ENCODE data around the gene USP6. TPM values are rescaled to one million over a fixed set of nuclear protein-coding genes. Genes with fewer than 3 reads are reported as not detected.

The USP6 gene
- total RNA-seq, 1 donor from 2014 or later: 4.7 TPM

- peak within 1 kb of the TSS; percentile 69 for H3K27ac Mint-ChIP-seq (ENCODE audit: unreplicated experiment)
- TF ChIP-seq CTCF (IDR thresholded peaks at IDR 0.05; ENCODE audit: partially characterized antibody, unreplicated experiment): peak; percentile 13
- peaks cover 2% of the 10 kb centered on the region for H3K4me1 Mint-ChIP-seq (ENCODE audit: low read depth, unreplicated experiment)
- H3K4me3 Mint-ChIP-seq (ENCODE audit: unreplicated experiment): peak within 1 kb of the TSS; percentile 91
- peaks cover 5% of the 10 kb centered on the region for H3K27me3 Mint-ChIP-seq (ENCODE audit: unreplicated experiment)
- peaks cover 20% of the 10 kb centered on the region for H3K36me3 Mint-ChIP-seq (ENCODE audit: unreplicated experiment)
- DNase-seq: peak; percentile 84
- peaks cover 4% of the 10 kb centered on the region for H3K9me3 Mint-ChIP-seq (ENCODE audit: unreplicated experiment)
Measured at GRCh38 chr17:5078106-5079028, 37.5 kb upstream of the USP6 start, which contains the start of gene ZFP3. ZFP3 (plus strand) TSS chr17:5078467; CDS start chr17:5091505, 13,038 bp downstream.

- Mint-ChIP-seq H3K27me3 (ENCODE audit: unreplicated experiment) (peaks cover 5% of the 10 kb centered on the region), H3K27ac (ENCODE audit: unreplicated experiment) (no peak overlapping the region), H3K36me3 (ENCODE audit: unreplicated experiment) (peaks cover 29% of the 10 kb centered on the region), H3K4me1 (ENCODE audit: low read depth, unreplicated experiment) (peaks cover 2% of the 10 kb centered on the region), H3K4me3 (ENCODE audit: unreplicated experiment) (no peak overlapping the region), H3K9me3 (ENCODE audit: unreplicated experiment) (peaks cover 11% of the 10 kb centered on the region)
- no peak for TF ChIP-seq CTCF (IDR thresholded peaks at IDR 0.05; ENCODE audit: partially characterized antibody, unreplicated experiment)
- no peak for DNase-seq
Measured at GRCh38 chr17:5080591-5080990, 35.2 kb upstream of the USP6 start.

GRCh38 chr17:5092218-5093010 is 23.4 kb upstream of the USP6 start:
- DNase-seq: no peak
- Mint-ChIP-seq H3K36me3 (ENCODE audit: unreplicated experiment) (peaks cover 66% of the 10 kb centered on the region), H3K4me1 (ENCODE audit: low read depth, unreplicated experiment) (no peaks in the 10 kb centered on the region), H3K27ac (ENCODE audit: unreplicated experiment) (no peak overlapping the region), H3K27me3 (ENCODE audit: unreplicated experiment) (peaks cover 8% of the 10 kb centered on the region), H3K9me3 (ENCODE audit: unreplicated experiment) (peaks cover 45% of the 10 kb centered on the region), H3K4me3 (ENCODE audit: unreplicated experiment) (no peak overlapping the region)
- TF ChIP-seq CTCF (IDR thresholded peaks at IDR 0.05; ENCODE audit: partially characterized antibody, unreplicated experiment): no peak

GRCh38 chr17:5096731-5097100 is 19.1 kb upstream of the USP6 start:
- peaks cover 37% of the 10 kb centered on the region for H3K9me3 Mint-ChIP-seq (ENCODE audit: unreplicated experiment)
- H3K27ac Mint-ChIP-seq (ENCODE audit: unreplicated experiment): no peak overlapping the region
- H3K36me3 Mint-ChIP-seq (ENCODE audit: unreplicated experiment): peaks cover 45% of the 10 kb centered on the region
- peaks cover 11% of the 10 kb centered on the region for H3K27me3 Mint-ChIP-seq (ENCODE audit: unreplicated experiment)
- no peak for DNase-seq
- no peak for TF ChIP-seq CTCF (IDR thresholded peaks at IDR 0.05; ENCODE audit: partially characterized antibody, unreplicated experiment)
- H3K4me3 Mint-ChIP-seq (ENCODE audit: unreplicated experiment): peak overlapping the region; percentile 90
- no peaks in the 10 kb centered on the region for H3K4me1 Mint-ChIP-seq (ENCODE audit: low read depth, unreplicated experiment)

Measured in glutamatergic neuron (in vitro differentiated cells).